ENCODE results near the gene HDAC3.
A peak's percentile ranks its signal among the peaks of the same experiment; 100 is the strongest.
"Not testable (repeated sequence)": the region's sequence is repeated elsewhere in the genome, so short reads cannot be mapped to it uniquely, and the experiment has no call there.

HDAC3 gene

GRCh38 chr5:141634720-141635119 is 1.9 kb downstream of the HDAC3 start:
- DNase-seq (ENCODE audit: low read depth): no peak

GRCh38 chr5:141633871-141634561 is 2.6 kb downstream of the HDAC3 start:
- no peak for DNase-seq (ENCODE audit: low read depth)

- DNase-seq (ENCODE audit: low read depth): no peak
Observed at GRCh38 chr5:141632650-141633049, 4.0 kb downstream of the HDAC3 start.

- DNase-seq (ENCODE audit: low read depth): no peak
Observed at GRCh38 chr5:141630570-141631140, 6.0 kb downstream of the HDAC3 start.

GRCh38 chr5:141628175-141628788 is 8.4 kb downstream of the HDAC3 start:
- no peak for DNase-seq (ENCODE audit: low read depth)

- no peak for DNase-seq (ENCODE audit: low read depth)
Observed at GRCh38 chr5:141623611-141624010, 13.0 kb downstream of the HDAC3 start.

GRCh38 chr5:141623186-141623585 is 13.5 kb downstream of the HDAC3 start:
- DNase-seq (ENCODE audit: low read depth): no peak

- peak; percentile 51 for DNase-seq (ENCODE audit: low read depth)
Observed at GRCh38 chr5:141618804-141619554, 17.7 kb downstream of the HDAC3 start, which contains the start of gene DIAPH1. DIAPH1 (minus strand) TSS chr5:141619000; CDS start chr5:141618914, 86 bp downstream.

GRCh38 chr5:141618030-141618803 is 18.4 kb downstream of the HDAC3 start:
- DNase-seq (ENCODE audit: low read depth): no peak

GRCh38 chr5:141617682-141618029 is 19.0 kb downstream of the HDAC3 start:
- no peak for DNase-seq (ENCODE audit: low read depth)

- DNase-seq (ENCODE audit: low read depth): no peak
Observed at GRCh38 chr5:141617128-141617527, 19.5 kb downstream of the HDAC3 start.

- no peak for DNase-seq (ENCODE audit: low read depth)
Observed at GRCh38 chr5:141615991-141616720, 20.5 kb downstream of the HDAC3 start.

GRCh38 chr5:141613344-141613743 is 23.3 kb downstream of the HDAC3 start:
- no peak for DNase-seq (ENCODE audit: low read depth)

- no peak for DNase-seq (ENCODE audit: low read depth)
Observed at GRCh38 chr5:141611289-141611688, 25.4 kb downstream of the HDAC3 start.

- not testable (repeated sequence) for DNase-seq (ENCODE audit: low read depth)
Observed at GRCh38 chr5:141609921-141610320, 26.7 kb downstream of the HDAC3 start.

- DNase-seq (ENCODE audit: low read depth): no peak
Observed at GRCh38 chr5:141609044-141609443, 27.6 kb downstream of the HDAC3 start.

- DNase-seq (ENCODE audit: low read depth): no peak
Observed at GRCh38 chr5:141608557-141608956, 28.1 kb downstream of the HDAC3 start.

GRCh38 chr5:141608046-141608445 is 28.6 kb downstream of the HDAC3 start:
- no peak for DNase-seq (ENCODE audit: low read depth)

- no peak for DNase-seq (ENCODE audit: low read depth)
Observed at GRCh38 chr5:141605523-141606277, 30.9 kb downstream of the HDAC3 start.

GRCh38 chr5:141603923-141604717 is 32.5 kb downstream of the HDAC3 start:
- peak; percentile 94 for DNase-seq (ENCODE audit: low read depth)

All from GM04503 (cell line).